Left ventricle myocardium inferior (tissue), 1 donor: ENCODE results near the gene ZNF385B. TPM values are rescaled to one million over a fixed set of nuclear protein-coding genes. Genes with fewer than 3 reads are reported as not detected.

ENCODE experiments used
- DNase-seq: peaks from one replicate; pipeline ENCODE4 v3.0.0-alpha.2; 2020
- H3K27ac ChIP-seq: fragments of 200-600 bp; replicated peaks from 2 replicates; pipeline ENCODE4 v1.8.0; 2021
- H3K27me3 ChIP-seq: fragments of 200-600 bp; 2 replicates; pipeline ENCODE4 v1.8.0; 2021; ENCODE audit warnings: low read depth
- H3K36me3 ChIP-seq: fragments of 200-600 bp; 2 replicates; pipeline ENCODE4 v1.8.0; 2021
- H3K4me1 ChIP-seq: fragments of 200-600 bp; 2 replicates; pipeline ENCODE4 v1.8.0; 2021
- H3K4me3 ChIP-seq: fragments of 200-600 bp; 2 replicates; pipeline ENCODE4 v1.8.0; 2021; ENCODE audit warnings: mild to moderate bottlenecking, moderate library complexity
- H3K9me3 ChIP-seq: fragments of 200-600 bp; replicated peaks from 2 replicates; pipeline ENCODE4 v1.8.0; 2021
- CTCF ChIP-seq: fragments of 200-600 bp; IDR thresholded peaks from 2 replicates; pipeline ENCODE4 v1.8.0; 2021; ENCODE audit warnings: antibody characterized with exemption, mild to moderate bottlenecking, borderline replicate concordance
- intact Hi-C: fragments of 100-400 bp; cut with micrococcal nuclease; formaldehyde crosslinking; loops from one replicate; pipeline ENCODE4 v1.11.0; 2022
- total RNA-seq: library from RNA; stranded (reverse); fragmentation: NEBNext Ultra II Directional; extraction: Animal tissue kit (Norgen Biotek cat#: 25700); gene quantifications from one replicate; pipeline ENCODE4 v1.2.1, GENCODE V29; 2021
- donor health status: DM: no; HTN: yes; CAD: no; lungs with severe emphysema.

The ZNF385B gene
- total RNA-seq, 1 donor from 2014 or later = 0.14 TPM

GRCh38 chr2:179521944-179522343, 339.5 kb downstream of the ZNF385B start:
- TF ChIP-seq CTCF = no peak
- Histone ChIP-seq H3K27ac (no peak overlapping the region), H3K4me3 (no peak overlapping the region), H3K4me1 (no peaks in the 10 kb centered on the region), H3K36me3 (no peaks in the 10 kb centered on the region), H3K27me3 (no peaks in the 10 kb centered on the region), H3K9me3 (no peaks in the 10 kb centered on the region)
- DNase-seq = no peak
- intact Hi-C loops = no loop called here

GRCh38 chr2:179518830-179519229, 342.6 kb downstream of the ZNF385B start:
- H3K27me3 ChIP-seq = no peaks in the 10 kb centered on the region
- intact Hi-C loops = no loop called here
- no peak for DNase-seq
- no peak for TF ChIP-seq CTCF
- no peaks in the 10 kb centered on the region for H3K36me3 ChIP-seq
- H3K27ac ChIP-seq = no peak overlapping the region
- no peak overlapping the region for H3K4me3 ChIP-seq
- peaks cover 5% of the 10 kb centered on the region for H3K9me3 ChIP-seq
- H3K4me1 ChIP-seq = no peaks in the 10 kb centered on the region

- Histone ChIP-seq H3K4me3 (no peak overlapping the region), H3K36me3 (no peaks in the 10 kb centered on the region), H3K4me1 (no peaks in the 10 kb centered on the region), H3K9me3 (peaks cover 6% of the 10 kb centered on the region), H3K27ac (no peak overlapping the region), H3K27me3 (no peaks in the 10 kb centered on the region)
- no peak for TF ChIP-seq CTCF
- no peak for DNase-seq
- intact Hi-C loops = no loop called here
These were observed 348.2 kb downstream of the ZNF385B start for GRCh38 chr2:179513181-179513580.

GRCh38 chr2:179512281-179513035, 349.0 kb downstream of the ZNF385B start:
- intact Hi-C loops = no loop called here
- Histone ChIP-seq H3K9me3 (peaks cover 6% of the 10 kb centered on the region), H3K27me3 (no peaks in the 10 kb centered on the region), H3K4me3 (no peak overlapping the region), H3K4me1 (no peaks in the 10 kb centered on the region), H3K36me3 (no peaks in the 10 kb centered on the region), H3K27ac (no peak overlapping the region)
- TF ChIP-seq CTCF = no peak
- no peak for DNase-seq

GRCh38 chr2:179511105-179511789, 350.2 kb downstream of the ZNF385B start:
- no peak for TF ChIP-seq CTCF
- H3K4me3 ChIP-seq = no peak overlapping the region
- peaks cover 6% of the 10 kb centered on the region for H3K9me3 ChIP-seq
- no peaks in the 10 kb centered on the region for H3K27me3 ChIP-seq
- no peak overlapping the region for H3K27ac ChIP-seq
- no peaks in the 10 kb centered on the region for H3K4me1 ChIP-seq
- intact Hi-C loops = no loop called here
- no peak for DNase-seq
- no peaks in the 10 kb centered on the region for H3K36me3 ChIP-seq
